Activated CD8-positive, alpha-beta memory T cell treated with anti-CD3 and anti-CD28 coated beads for 48 hours (primary cell): ENCODE data around the gene DAAM1.

Source experiments
- DNase-seq, 3 experiments: peaks; one replicate each; pipeline ENCODE4 v3.0.0-alpha.2; 2020; ENCODE audit warnings: low read depth in 2 of 3, low spot score in 2 of 3

The DAAM1 gene

DNA sequence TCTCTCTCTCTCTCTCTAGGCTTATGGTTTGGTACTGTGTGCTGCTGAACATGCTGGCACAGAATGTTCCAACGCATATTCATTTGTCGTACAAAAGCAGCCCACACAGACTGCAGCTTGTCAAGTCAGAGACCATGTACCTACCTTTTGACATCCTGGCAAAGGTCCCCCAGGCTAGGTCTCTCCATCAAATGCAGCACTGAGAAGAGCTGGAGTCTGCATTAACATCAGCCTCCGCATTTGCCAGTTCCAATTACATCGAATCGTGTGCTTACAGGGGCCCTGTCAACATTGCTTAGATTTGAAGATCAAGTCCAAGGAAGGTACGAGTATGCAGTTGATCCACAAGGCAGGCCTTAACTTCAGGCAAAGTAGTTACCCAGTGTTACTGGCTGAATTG is 228.8 kb downstream of the DAAM1 start:
- no peak for DNase-seq

DNA sequence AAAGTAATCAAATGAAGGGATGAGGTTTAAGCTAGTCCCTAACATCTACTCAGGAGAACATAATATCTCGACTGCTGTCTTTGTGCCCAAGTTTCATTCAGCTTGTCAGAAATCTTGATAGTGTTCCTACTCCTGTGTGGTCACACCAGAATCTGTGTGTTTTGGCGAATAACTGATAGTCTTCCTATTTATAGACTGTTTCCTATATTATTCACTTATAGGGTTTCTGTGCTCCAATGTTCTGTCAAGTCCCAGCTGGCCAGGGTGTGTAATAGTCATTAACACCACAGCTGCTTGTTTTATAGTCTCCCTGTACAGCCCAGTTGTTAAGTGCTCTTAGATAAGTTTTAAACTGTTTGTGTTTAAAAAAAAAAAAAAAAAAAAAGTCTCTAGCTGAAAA is 230.8 kb downstream of the DAAM1 start:
- no peak for DNase-seq
